ENCODE data around the gene STAMBPL1.
"Not testable (repeated sequence)": the region's sequence is repeated elsewhere in the genome, so short reads cannot be mapped to it uniquely, and the experiment has no call there.

STAMBPL1 gene

DNA sequence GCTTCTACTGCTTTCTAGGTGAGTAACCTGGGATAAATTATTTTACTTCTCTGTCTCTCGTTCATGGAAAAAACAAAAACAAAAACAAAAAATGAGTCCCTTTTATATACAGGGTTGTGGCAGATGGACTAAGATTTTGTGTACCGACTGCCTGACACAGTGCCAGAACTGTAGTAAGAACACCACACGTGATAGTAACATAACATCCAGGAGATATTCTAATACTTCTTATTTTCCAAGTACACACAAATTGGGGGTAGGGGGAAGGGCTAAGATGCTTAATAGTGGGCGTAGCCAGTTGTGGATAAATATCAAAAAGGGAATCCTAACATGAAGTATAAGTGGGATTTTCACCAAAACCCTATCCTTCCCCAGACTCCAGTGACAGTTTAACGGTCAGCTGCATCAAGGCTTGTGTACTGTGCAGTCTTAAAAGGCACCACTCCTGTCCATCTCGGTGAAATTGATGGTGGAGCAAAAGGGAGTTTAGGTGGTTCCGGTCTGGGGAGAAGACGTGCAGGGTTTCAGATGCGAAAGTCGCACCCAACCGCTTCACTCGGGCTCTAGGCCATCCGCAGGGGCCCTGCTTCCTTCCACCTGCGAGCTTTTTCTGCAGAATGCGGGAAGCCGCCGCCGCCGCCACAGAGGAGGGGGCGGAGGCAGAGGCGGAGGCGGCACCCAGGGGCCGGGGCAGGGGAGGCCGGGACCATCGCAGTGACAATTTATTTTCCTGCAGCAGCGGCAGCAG, at the start of gene STAMBPL1:
Gene STAMBPL1 (plus strand): TSS at position 712 of the 748 bp plus-strand sequence. CDS start 21,464 bp downstream, outside the sequence.
- no peak for DNase-seq

DNA sequence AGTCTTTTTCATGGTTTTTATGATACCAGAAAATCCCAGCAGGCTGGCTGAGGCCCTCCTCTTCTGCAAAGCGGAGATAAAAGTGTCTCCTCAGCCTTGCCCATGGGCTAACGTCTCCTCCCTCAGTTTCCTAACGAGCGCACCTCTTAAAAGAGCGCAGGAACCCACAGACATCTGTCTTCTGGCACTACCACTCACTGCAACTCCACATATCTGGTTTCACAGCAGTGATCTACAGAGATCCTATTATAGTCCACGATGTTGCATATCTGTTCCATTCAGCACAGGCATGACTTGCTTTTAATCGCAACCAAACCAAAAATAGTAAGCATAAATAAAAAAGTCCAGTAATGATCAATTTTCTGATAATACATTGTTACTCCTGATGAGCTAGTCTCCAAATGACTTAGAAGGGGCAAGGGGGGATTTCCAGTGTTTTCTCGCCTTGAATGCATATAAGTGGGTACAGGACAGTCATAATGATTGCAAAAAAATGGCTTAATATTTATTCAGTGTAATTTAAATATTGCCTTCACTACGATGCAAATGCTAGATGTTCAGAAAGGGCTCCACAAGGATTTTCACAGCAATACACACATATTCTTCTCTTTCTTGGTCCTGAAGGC, 49.3 kb upstream of the STAMBPL1 start:
- no peak for DNase-seq

DNA sequence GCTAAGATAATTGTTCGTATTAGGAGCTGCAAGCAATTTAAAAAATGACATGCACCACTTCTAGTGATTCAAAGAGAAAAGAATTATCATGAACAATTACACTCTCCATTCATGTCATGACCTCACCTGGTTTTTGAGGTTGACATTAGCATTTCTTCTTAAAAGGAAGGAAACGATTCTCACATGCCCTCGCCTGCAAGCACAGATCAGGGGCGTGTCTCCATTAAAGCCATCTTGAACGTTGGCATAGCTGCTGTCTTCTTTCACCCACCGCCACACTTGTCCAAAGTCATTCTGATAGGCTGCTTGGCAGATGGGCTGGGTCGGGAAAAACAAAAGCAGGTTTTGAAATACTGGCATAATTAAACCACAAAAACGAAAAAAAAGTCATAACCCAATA, 48.3 kb upstream of the STAMBPL1 start:
- DNase-seq = no peak

- no peak for DNase-seq
Observed at GRCh38 chr10:88832376-88832775, 47.7 kb upstream of the STAMBPL1 start.

DNA sequence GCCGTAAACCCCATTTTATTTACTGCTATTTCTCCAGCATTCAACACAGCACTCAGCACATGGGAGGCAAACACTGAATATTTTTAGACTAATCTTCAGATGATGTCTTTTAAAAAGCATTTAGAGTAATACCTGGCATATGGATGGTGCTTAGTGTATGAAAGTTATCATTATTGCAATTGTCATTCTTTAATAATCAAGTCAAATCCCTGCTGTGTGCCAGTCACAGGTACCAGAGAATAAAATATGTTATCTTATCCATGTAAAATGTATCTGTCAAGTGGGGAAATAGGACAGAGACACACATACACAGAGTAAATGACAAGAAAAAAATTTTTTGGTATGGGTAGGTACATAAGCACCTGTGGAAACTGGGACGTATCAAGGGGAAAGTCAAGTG, 46.9 kb upstream of the STAMBPL1 start:
- DNase-seq = no peak

DNA sequence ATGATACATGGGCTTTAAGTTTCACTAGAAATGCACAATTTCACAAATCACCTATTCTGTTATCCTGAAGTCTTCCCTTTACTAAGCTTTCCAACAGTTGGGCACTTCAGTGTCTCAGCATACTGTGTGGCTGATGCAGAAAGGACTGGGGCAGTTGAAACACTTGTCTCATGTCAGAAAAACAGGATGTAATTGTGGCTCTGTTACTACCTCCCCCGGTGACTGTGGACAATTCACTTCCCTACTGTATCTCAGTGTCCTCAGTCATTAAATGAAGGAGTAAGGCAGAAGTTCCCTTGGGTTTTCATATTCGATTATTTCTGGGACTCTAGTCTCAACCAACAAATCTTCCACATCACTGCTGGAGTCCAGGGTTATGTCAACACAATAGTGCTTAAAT, 46.3 kb upstream of the STAMBPL1 start:
- no peak for DNase-seq

- DNase-seq = no peak
Observed at GRCh38 chr10:88835096-88835909, 44.7 kb upstream of the STAMBPL1 start.

DNA sequence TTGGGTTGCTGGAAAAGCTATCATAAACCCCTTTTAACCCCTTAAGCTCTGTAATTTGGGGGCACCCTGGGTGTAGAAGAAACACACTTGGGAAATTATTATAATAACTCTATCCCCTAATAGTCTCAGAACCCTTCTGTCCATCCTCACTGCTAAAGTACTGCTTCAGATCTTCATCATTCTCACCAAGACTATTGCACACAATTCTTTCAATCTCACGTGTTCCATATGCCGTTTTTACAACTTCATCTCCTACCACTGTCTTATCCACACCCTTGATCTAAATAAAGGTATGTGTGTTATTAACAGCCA, 44.2 kb upstream of the STAMBPL1 start:
- no peak for DNase-seq

- not testable (repeated sequence) for DNase-seq
Observed at GRCh38 chr10:88837632-88838031, 42.4 kb upstream of the STAMBPL1 start.

GRCh38 chr10:88838766-88839350, 41.2 kb upstream of the STAMBPL1 start:
- DNase-seq = no peak

DNA sequence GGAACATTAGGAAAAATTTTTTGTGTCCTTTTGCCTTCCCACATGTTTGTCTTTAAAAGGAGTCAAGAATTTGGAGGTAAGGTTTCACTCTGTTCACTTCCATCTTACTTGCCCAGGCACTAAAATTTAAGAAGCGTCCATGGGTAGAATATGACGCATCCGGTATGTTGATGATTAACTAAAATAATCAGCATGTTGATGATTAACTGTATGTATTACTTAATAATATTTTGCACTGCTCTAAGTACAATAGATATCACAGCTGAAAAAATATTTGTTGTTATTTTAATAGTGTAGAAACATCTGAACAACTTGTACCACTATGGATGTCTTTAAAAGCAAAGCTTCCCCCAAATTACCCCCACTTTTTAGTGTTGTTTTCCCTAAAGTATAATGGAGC, 39.9 kb upstream of the STAMBPL1 start:
- DNase-seq = no peak

- no peak for DNase-seq
Observed at GRCh38 chr10:88840881-88841280, 39.2 kb upstream of the STAMBPL1 start.

- no peak for DNase-seq
Observed at GRCh38 chr10:88841316-88842111, 38.5 kb upstream of the STAMBPL1 start.

DNA sequence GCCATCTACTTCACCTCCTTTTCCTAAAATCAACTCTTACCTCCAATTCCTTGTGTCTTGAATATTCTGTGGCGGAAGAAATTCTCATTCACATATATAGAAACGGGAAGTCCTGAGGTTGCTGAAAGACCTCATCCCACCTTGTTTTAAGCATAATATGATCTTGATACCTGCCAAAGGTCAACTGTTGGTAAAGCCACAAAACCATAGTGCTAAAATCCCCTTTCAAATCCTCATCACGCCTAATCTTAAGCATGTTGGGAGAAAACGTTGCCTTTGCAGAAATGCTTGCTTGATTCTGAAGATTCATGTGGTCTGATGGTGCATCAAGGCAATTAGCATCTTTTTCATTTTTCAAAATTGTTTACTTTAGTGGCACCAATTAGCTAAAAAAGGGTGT, 36.9 kb upstream of the STAMBPL1 start:
- no peak for DNase-seq

- no peak for DNase-seq
Observed at GRCh38 chr10:88848499-88848898, 31.5 kb upstream of the STAMBPL1 start.

DNA sequence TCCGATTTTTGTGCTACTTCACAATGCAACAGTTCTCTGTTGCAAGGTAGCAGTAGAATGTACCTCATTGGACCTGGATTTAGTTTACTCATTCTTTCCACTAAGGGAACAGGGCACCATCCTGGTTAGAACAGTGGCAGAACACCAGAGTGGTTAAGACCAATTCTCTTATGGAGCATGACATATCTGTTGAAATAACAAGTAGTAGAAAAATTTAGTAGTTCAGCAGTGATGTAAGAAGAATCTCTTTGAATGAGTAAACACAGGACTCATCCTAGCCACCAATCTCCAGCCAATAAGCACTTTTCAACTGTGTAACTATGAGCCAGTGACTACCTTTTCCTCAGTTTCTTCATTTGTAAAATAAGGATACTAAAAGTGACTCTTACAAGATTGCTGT, 30.8 kb upstream of the STAMBPL1 start:
- DNase-seq = no peak

DNA sequence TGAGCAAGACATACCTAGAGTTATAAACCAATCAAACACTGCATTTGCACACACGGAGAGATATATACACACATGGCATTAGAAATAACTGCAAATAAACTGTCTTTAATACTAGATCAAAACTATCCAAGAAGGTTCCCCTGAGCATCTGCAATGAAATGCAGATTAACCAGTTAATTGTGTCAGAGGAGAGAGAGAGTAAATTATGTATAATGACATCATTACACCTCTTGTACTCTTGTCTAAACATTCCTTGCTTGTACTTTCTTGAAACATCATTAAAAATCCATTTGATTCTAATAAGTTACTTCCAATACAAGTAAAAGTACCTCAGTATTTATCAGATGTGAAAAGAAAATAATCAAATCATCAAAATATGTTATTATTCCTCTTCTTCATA, 29.3 kb upstream of the STAMBPL1 start:
- no peak for DNase-seq

DNA sequence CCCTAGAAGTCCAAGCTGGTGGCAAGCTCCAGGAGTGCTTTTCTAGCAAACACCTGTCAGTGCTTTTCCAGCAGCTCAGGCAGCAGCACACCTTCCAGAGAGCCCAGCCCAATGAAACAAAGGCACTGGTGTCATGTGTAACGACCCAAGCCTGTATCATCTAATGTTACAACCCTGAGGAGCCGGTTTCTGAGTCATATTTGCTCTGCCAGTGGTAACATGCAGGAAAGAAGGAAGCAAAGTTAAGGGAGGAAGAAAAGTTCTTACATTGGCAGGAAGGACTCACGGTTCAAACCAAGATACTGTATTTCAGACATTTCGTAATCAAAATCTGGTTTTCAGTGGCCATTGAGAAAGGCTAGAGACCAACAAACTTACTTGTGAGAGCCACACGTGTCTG, 28.3 kb upstream of the STAMBPL1 start, which contains the start of gene ANKRD22:
Gene ANKRD22 (minus strand): TSS at position 139 of the 400 bp plus-strand sequence. CDS start 237 bp downstream, outside the sequence.
- no peak for DNase-seq

DNA sequence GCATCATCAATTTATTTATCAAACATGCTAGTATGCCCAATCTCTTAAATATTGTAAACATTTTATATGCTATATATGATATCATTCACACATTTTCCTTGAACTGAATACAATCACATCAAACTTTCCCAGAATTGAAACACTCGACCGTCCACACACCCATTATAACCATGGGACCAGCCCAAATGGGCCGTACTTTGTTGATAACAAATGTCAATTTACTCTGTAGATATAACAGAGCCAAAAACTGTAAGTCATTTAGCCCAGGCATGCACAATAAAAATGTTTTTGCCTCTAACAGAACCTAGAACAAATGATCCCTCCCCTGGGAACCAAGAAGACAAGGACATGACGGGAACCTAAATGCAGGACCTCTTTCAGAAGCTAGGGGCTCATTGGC, 27.7 kb upstream of the STAMBPL1 start:
- no peak for DNase-seq

DNA sequence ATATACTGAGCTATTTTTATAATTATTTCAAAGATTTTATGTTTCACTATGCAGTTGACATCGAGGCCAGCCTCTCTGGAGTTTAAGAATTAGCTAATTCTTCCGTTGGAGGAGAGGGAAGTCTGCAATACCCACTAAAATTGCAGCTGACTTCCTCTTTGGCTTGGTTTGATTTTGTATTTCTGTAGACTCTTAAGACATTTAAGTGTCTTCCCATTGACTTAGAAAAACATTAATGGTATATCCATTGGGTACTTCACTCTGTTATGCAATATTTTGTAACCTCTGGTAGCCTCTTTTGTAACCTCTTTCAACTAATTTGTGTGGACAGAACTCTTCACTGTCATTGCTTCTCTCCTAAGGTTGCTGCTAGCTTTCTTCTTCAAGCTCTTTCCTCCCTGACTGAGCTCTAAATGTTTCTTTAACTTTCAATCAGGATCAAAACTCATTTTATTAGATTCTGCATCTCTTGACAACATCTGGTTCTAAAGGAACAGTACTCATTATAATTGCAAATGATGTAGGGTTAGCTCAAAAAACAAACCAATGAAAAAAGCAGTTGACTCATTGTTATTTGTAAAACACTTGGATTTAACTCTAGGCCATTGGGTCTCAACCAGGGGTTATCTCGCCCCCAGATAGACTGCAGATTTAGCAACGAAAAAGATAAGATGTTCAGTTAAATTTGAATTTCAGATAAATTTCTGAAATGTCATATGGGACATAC, 26.7 kb upstream of the STAMBPL1 start:
- no peak for DNase-seq

- no peak for DNase-seq
Observed at GRCh38 chr10:88854684-88855083, 25.4 kb upstream of the STAMBPL1 start.

DNA sequence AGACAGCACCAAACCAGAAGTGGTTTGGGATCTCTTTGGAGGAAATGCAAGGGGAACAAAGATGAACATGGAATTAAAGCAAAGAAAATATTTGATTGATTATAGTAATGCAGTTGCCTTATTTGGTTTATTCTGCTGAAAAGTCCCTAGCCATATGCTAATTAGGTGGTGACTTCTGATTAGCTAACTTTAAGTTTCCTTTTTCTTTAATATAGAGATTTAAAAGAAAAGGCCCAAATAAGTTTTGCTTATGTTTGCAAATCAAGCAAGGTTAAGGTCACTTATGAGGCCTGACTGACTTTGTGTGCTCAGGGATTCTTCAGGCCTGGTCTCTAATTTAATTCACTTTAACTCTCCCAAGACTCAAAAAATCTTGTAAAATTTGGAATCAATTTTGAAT, 22.2 kb upstream of the STAMBPL1 start:
- no peak for DNase-seq
